Activated CD4-positive, alpha-beta T cell treated with anti-CD3 and anti-CD28 coated beads for 24 hours (primary cell): ENCODE results near the gene LEAP2.

Experiments
- DNase-seq, 2 donors: peaks; one replicate each; pipeline ENCODE4 v3.0.0-alpha.2; 2020; ENCODE audit warnings: low read depth in 2 of 2

LEAP2 gene

DNA sequence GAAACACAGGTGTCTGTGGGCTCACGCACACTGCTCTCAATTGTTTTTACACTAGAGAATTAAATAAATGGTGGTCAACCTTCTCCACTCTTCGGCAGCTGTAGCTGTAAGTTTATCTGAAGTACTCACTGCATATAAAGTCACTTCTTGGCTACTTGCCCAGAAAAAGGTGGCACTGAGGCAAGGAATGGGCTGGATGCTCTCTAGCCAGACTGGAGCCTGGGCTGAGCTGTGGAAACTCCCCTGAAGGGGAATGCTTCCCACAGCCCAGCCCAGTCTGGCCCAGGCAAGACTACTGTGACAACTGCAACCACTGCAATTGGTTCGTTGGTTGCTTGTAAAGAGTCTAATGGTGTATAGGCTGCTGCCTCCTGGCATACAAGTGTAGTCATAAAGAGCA, 4.5 kb downstream of the LEAP2 start:
- no peak for DNase-seq

DNA sequence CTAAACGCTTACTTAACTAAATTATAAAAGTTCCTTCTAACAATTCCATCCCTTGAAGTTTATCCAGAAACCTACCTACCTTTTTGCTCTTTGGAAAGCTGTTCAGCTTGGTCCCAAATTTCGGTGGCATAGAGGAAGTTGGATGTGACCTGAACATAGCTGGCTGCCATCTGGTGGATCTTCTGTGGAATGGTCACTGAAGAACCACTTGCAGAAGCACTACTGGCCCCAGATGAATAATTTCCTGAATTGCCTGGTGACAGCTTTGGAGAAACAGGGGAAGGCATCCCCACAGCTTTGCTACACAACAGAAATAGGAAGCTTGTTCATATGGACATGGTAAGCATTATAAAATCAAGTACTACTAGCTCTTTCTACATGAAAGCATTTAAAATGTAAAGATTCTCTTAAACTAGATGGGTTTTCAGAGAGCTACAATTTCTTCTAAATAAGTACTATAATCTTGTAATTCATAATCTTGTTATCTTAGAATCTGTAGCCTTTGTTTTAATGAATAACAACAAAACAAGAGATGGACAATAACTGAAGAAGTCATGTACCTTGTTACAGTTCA, 9.9 kb downstream of the LEAP2 start:
- no peak for DNase-seq

DNA sequence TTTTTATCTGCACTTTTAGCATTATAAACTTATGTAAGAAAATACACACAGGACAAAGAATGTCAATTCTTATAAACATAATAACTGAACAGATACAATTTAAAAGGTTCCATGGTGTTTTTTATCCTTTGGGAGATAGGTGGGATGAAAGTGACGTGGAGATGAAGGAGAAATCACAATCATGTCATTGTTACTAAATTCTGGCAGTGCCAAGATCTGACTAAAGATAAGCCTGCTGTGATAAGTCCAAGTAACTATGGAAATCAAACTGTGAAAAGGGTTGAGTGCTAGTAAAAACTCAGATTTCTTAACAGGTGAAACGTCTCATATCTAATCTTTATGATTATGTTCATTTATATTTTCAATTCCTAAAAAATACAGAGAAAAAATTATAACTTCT, 11.1 kb downstream of the LEAP2 start:
- DNase-seq, result no peak

DNA sequence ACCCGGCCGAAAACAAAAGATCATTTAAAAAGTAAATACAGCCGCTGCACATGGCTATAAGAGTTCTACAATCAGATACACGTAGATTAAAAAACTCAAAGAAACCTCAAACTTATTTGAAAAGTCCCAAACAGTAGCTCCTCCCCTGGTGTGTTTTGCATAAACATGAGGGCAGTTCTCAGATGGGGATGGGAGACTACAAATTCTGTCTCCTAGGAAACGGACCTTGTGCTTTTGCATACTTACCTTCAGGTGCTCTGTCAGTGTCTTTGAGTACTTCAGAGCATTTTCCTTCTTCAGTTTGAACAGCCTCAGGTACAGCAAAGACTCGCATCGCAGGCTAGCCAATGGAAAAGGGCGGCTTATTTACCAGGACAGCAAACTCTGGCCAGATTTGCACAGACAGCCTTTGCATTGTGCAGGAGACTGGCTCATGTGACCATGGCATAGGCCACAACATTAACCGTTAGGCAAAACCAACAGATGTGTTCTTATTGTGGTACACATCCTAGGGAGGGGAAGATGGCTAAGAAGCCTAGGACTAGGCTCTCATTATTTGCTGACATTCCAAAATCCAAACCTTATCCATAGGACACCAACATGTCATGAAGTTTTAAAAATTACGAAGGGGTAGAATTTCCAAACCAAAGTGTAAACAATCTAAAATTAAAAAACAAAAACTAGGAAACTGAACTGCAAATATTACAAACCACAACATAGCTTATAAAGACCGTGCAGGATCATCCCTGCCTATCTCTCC, 12.8 kb downstream of the LEAP2 start:
- DNase-seq, result no peak

DNA sequence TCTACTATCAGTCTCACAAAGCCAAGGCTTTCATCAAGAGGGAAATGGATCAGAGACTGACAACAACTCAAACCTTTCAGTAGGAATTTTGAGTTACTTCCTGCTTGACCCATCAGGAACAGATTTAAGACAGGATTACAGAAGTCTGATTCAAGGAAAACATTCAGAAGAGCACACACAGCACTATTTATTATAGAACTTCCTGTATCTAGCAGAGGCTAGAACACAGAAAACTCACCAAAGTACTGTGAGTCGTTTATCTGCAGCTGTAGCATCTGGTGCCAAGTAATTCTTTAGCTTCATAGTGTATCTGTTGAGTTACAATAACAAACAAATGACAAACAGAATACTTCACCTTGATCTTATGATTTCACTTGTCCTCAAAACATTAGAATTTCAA, 13.8 kb downstream of the LEAP2 start:
- no peak for DNase-seq

DNA sequence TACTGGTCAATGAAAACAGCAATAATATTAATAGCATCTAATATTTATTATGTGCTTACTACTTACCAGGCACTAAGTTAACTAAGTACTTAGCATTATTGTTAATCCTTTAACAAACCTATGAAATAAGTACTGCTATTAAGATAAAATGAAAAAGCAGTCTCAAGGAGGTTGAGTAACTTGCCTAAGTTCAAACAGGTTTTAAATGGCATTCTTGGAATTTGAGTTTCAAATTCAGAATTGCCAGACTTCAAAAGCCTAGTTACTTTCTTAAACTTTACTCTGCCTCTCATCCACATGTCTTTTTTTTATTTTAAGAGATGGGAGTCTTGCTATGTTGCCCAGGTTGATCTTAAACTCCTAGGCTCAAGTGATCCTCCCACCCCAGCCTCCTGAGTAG, 16.0 kb downstream of the LEAP2 start:
- no peak for DNase-seq

DNA sequence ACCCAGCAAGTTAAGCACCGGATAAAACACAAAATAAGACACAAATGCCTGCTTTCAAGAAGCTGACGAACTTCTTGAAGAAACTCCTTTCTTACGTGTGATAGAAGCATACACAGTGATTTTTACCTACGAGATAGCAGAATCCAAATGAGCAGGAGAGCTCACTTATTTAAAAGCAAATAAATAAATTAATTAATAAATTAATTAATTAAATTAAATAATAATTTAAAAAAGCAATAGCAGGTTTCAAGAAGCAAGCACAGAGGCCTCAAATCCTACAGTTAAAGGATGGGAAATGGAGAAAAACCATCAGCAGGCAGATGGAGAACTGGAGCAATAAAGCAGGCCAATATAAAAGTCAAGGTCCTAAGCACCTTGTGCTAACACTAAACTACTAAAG, 17.3 kb downstream of the LEAP2 start:
- no peak for DNase-seq

DNA sequence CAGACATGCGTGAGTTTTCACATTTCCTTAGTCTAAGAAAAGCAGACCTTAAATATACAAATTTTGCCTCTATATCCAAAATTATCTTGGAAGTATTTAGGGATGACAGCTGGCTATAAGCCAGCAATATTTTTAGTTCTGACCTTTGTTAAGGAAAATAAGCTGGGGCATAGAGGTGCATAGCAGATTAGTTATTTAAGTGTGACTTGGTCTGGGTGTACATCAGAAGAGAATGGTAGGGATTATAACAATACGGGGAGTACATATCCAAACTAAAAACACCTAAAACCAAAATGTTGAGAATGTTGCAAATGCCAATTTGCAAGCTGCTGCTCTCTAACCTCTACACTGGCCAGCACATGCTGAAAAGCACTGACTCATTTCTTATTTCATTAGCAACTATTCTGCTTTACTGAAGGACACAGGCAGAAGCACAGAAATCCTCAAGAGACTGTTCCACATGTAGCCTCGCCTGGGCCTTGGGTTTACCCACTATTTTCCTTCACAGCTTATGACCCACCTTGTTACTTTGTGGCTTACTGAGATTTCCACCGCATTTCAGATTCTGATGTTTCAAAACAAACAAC, 22.3 kb downstream of the LEAP2 start:
- no peak for DNase-seq

DNA sequence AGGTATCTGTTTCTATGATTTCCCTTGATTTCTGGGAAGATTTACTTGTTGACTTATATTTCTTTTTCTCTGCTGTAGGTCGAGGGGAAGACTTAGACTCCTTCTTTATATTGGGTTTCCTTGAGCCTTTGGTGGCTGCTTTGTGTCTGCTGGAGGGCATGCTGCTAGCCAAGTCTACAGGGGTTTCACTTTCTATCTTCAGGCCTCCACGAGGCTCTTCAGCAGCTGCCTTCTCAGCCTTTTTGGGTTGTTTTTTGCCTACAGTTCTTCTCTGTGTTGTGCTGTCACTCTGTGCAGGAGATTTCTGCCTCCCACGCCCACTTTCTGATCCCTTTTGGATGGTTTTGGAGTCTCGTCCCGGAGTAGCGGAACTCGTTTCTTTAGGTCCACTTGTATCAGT, 23.2 kb downstream of the LEAP2 start:
- DNase-seq, result no peak

DNA sequence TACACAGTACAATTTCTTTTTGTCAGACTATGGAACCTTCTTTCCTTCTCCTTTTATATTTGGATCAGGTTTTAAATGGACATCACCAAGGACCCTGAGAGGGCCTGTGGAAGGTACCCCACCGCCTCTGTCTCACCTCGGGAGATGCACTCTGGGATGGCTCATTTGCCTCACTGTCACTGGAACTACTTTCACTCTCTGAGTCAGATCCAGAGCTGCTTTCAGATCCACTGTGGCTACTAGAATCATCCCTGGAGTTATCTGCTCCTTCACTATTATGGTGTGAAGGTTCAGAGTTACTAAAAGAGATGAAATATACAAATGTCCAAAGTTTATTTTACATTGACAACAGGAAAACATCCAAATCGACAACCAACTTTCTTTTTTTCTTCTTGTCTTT, 24.6 kb downstream of the LEAP2 start:
- no peak for DNase-seq

DNA sequence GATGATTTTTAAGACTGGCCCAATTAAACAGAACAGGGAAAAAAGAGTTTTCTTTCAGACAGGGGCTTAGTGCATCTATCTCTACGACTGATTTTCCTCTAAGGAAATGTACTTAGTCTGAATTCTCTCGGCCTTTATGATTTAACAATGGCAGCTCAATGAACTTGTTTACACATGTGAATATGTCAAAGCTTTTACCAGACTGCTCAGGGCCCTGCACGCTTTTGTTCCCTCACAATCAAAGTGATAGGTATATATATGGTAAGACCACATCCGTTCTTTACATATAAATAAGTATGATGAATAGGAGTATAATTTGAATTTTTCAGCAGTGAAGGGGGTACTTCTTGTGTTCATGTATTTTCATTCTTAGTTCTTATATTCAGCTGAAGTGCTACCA, 27.6 kb downstream of the LEAP2 start:
- DNase-seq, result no peak

DNA sequence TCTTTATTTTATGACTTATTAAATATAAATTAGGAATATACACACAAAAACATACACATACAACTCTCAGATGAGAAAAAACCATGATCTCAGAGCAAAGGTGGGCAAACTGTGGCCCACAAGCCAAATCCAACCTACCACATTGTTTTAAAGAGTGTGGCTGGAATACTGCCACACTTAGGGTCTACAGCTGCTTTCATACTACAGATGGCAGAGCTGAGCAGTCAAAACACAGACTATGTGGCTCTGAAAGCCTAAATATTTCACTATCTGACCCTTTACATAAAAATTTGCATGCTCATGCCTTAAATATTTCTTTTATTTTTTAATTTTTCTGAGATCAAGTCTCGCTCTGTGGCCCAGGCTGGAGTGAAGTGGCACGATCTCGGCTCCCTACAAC, 28.3 kb downstream of the LEAP2 start:
- no peak for DNase-seq

DNA sequence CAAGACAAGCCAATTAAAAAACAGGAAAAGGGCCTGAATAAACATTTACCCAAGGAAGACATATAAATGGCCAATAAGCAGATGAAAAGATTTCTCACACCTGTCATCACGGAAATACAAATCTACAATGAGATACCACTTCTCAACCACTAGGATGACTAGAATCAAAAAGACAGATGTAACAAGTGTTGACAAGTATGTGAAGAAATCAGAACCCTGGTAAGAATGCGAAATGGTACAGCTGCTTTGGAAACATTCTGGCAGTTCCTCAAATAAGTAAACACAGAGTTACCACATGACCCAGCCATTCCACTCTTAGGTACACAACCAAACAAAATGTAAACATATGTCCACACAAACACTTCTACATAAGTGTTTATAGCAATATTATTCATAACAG, 32.5 kb downstream of the LEAP2 start:
- DNase-seq, result no peak

DNA sequence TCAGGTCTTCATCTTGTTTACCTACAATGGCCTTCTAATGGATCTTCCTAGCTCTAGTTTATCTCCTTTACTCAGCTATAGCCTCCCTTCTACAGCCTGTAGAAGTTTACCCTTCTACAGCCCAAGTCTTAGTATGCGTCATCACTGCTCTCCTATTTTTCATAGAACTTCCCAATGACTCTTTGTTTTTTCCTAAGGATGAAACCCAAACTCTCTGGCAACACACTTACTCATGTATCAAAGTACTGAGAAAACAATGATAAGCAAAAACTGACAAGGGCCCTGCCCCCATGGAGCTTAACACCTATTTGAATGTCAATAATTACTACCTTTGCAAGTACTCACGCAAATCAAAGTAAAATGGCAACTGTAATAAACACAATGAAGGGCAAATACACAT, 33.7 kb downstream of the LEAP2 start:
- no peak for DNase-seq

DNA sequence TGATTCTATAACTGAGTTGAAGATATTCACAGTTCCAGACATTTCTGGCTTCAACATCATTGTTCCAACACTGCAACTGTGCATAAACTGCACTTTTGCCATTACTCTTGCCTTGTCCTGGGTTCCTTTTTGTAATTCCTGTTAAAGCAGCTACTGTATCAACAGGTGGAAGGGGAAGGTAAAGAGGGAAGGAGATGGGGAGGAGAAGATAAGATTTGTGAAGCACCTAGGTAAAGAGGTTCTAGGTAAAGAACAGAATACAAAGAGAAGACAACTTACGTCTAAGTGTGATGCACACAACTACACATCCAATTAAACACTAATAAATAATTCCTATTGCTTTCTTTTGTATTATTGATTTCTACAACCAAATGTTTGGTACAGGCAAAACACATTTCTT, 36.2 kb downstream of the LEAP2 start:
- no peak for DNase-seq

DNA sequence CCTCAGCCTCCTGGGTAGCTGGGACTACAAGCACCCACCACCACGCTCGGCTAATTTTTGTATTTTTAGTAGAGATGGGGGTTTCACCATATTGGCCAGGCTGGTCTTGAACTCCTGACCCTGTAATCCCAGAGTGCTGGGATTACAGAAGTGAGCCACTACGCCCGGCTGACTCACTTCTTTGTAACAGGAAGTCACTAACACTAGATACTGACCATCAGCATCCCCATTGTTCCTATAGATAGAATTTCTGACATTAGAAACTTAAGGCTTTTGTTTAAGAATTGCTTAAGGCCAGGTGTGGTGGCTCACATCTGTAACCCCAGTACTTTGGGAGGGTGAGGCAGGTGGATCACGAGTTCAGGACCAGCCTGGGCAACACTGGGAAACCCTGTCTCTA, 42.2 kb downstream of the LEAP2 start:
- DNase-seq, result no peak

DNA sequence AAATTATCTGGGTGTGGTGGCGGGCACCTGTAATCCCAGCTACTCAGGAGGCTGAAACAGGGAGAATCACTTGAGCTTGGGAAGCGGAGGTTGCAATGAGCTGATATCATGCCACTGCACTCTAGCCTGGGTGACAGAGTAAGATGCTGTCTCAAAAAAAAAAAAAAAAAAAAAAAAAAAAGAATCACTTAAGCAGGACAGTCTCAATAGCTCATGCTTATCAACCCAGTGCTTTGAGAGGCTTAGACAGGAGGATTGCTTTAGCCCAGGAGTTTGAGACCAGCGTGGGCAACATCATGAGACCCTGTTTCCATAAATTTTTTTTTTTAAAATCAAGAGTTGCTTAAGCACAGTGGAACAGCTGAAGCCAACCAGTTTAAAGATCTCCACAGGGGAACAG, 42.6 kb downstream of the LEAP2 start:
- no peak for DNase-seq
